Airway epithelial cell (primary cell): ENCODE measurements around the gene GOLGA6L9. TPM values are rescaled to one million over a fixed set of nuclear protein-coding genes. Genes with fewer than 3 reads are reported as not detected.

Experiments used
- total RNA-seq: library from RNA; depleted of rRNA; stranded (reverse); fragments of >200 nt; gene quantifications from 2 replicates; pipeline ENCODE4 v1.2.3, GENCODE V29; 2015

The GOLGA6L9 gene, protein sequence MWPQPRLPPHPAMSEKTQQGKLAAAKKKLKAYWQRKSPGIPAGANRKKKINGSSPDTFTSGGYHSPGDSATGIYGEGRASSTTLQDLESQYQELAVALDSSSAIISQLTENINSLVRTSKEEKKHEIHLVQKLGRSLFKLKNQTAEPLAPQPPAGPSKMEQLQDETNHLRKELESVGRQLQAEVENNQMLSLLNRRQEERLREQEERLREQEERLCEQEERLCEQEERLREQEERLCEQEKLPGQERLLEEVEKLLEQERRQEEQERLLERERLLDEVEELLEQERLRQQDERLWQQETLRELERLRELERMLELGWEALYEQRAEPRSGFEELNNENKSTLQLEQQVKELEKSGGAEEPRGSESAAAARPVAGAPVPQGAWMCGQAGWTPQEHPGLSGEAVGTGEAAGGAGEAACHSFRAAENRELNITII
- 2.5 TPM in 2 replicates for total RNA-seq

GRCh38 chr15:82429693-82430092 is at the start of gene GOLGA6L9:
Gene GOLGA6L9, plus strand, starts transcription at chr15:82429816. Its CDS starts 264 bp downstream, at chr15:82430080.

Other genes starting within 250 kb of the GOLGA6L9 start
- 11.1 and 11.9 TPM in 2 replicates for gene EFL1, start 167.1 kb upstream of the GOLGA6L9 start, total RNA-seq
- gene SAXO2, start 167.0 kb upstream of the GOLGA6L9 start, total RNA-seq: 0.49 and 1.1 TPM in 2 replicates
- 0.42 TPM in 1 of 2 replicates, not detected in the other for gene GOLGA6L10, start 80.3 kb upstream of the GOLGA6L9 start, total RNA-seq
- 4,407 and 4,635 TPM in 2 replicates for gene RPS17, start 110.6 kb downstream of the GOLGA6L9 start, total RNA-seq
- not detected in 2 replicates for gene CPEB1, start 217.5 kb downstream of the GOLGA6L9 start, total RNA-seq